NCI-H2107 (cell line): Measurements from ENCODE around the gene PRR30.

Source experiments
- DNase-seq: peaks from one replicate; lab custom pipeline; 2025; lab: John Stamatoyannopoulos, UW

PRR30 gene

GRCh38 chr2:27097341-27097740 is 41.9 kb downstream of the PRR30 start:
- no peak for DNase-seq

GRCh38 chr2:27096748-27097297 is 42.4 kb downstream of the PRR30 start:
- DNase-seq, result no peak

GRCh38 chr2:27095745-27096651 is 43.2 kb downstream of the PRR30 start:
- DNase-seq, result no peak

GRCh38 chr2:27095427-27095744 is 43.8 kb downstream of the PRR30 start:
- no peak for DNase-seq

- no peak for DNase-seq
Measured at GRCh38 chr2:27094353-27094984, 44.7 kb downstream of the PRR30 start.

- no peak for DNase-seq
Measured at GRCh38 chr2:27093430-27094352, 45.5 kb downstream of the PRR30 start.

GRCh38 chr2:27092696-27093429 is 46.3 kb downstream of the PRR30 start:
- DNase-seq, result no peak

- DNase-seq, result no peak
Measured at GRCh38 chr2:27091746-27092695, 47.2 kb downstream of the PRR30 start.

GRCh38 chr2:27089111-27089954 is 49.9 kb downstream of the PRR30 start:
- no peak for DNase-seq

GRCh38 chr2:27088634-27089033 is 50.6 kb downstream of the PRR30 start:
- no peak for DNase-seq

GRCh38 chr2:27087823-27088410 is 51.3 kb downstream of the PRR30 start:
- no peak for DNase-seq
